Neutrophil (primary cell): ENCODE results near the gene NEGR1.

Source experiments
- H3K27ac ChIP-seq: fragments of 200-600 bp; sonication (generic); 2 replicates; pipeline ENCODE4 v1.5.1; 2016; ENCODE audit warnings: mild to moderate bottlenecking, moderate library complexity
- H3K27me3 ChIP-seq: fragments of 200-600 bp; sonication (generic); 2 replicates; pipeline ENCODE4 v1.6.0; 2016; ENCODE audit warnings: mild to moderate bottlenecking
- H3K36me3 ChIP-seq: fragments of 200-600 bp; sonication (generic); 2 replicates; pipeline ENCODE4 v1.5.1; 2017
- H3K4me1 ChIP-seq, 2 experiments: fragments of 200-600 bp in 1 of 2; sonication (generic) in 1 of 2; 1 replicate in 1 of 2; 2 replicates in 1 of 2; pipeline versions ENCODE4 v1.5.1 to v1.6.1; 2013 to 2016; ENCODE audit warnings: low read depth in 1 of 2, low read length in 1 of 2, mild to moderate bottlenecking in 1 of 2, moderate library complexity in 1 of 2; ENCODE audit not compliant: control insufficient read depth in 1 of 2, insufficient read depth in 1 of 2
- H3K4me3 ChIP-seq, 2 experiments: fragments of 200-600 bp in 1 of 2; sonication (generic) in 1 of 2; 1 replicate in 1 of 2; 2 replicates in 1 of 2; pipeline ENCODE4 v1.5.1; 2013 to 2016; ENCODE audit warnings: low read depth in 1 of 2, low read length in 1 of 2, mild to moderate bottlenecking in 1 of 2, moderate library complexity in 1 of 2
- H3K9me3 ChIP-seq: fragments of 200-600 bp; sonication (generic); 2 replicates; pipeline ENCODE4 v1.5.1; 2016
- CTCF ChIP-seq: fragments of 200-600 bp; sonication (generic); IDR thresholded peaks from 2 replicates; pipeline ENCODE4 v1.5.1; 2016; ENCODE audit warnings: antibody characterized with exemption

The NEGR1 gene

GRCh38 chr1:71521655-71522264 lies 760.6 kb downstream of the NEGR1 start:
- Histone ChIP-seq H3K27me3 (no peaks in the 10 kb centered on the region), H3K4me1 (no peaks in the 10 kb centered on the region), H3K4me3 (no peak overlapping the region), H3K27ac (no peak overlapping the region), H3K9me3 (no peaks in the 10 kb centered on the region), H3K36me3 (no peaks in the 10 kb centered on the region)
- TF ChIP-seq CTCF, result no peak

GRCh38 chr1:71511505-71511904 lies 770.8 kb downstream of the NEGR1 start:
- Histone ChIP-seq H3K27me3 (no peaks in the 10 kb centered on the region), H3K27ac (no peak overlapping the region), H3K4me3 (no peak overlapping the region), H3K36me3 (no peaks in the 10 kb centered on the region), H3K9me3 (no peaks in the 10 kb centered on the region), H3K4me1 (no peaks in the 10 kb centered on the region)
- no peak for TF ChIP-seq CTCF

- Histone ChIP-seq H3K27ac (no peak overlapping the region), H3K4me3 (no peak overlapping the region), H3K9me3 (no peaks in the 10 kb centered on the region), H3K36me3 (no peaks in the 10 kb centered on the region), H3K27me3 (no peaks in the 10 kb centered on the region), H3K4me1 (no peaks in the 10 kb centered on the region)
- no peak for TF ChIP-seq CTCF
Observed at GRCh38 chr1:71510725-71511124, 771.6 kb downstream of the NEGR1 start.

GRCh38 chr1:71509051-71509595 lies 773.2 kb downstream of the NEGR1 start:
- Histone ChIP-seq H3K27ac (no peak overlapping the region), H3K36me3 (no peaks in the 10 kb centered on the region), H3K27me3 (no peaks in the 10 kb centered on the region), H3K4me3 (no peak overlapping the region), H3K9me3 (no peaks in the 10 kb centered on the region), H3K4me1 (no peaks in the 10 kb centered on the region)
- TF ChIP-seq CTCF, result no peak

- Histone ChIP-seq H3K27ac (no peak overlapping the region), H3K4me1 (no peaks in the 10 kb centered on the region), H3K4me3 (no peak overlapping the region), H3K27me3 (no peaks in the 10 kb centered on the region), H3K9me3 (peaks cover 9% of the 10 kb centered on the region), H3K36me3 (no peaks in the 10 kb centered on the region)
- no peak for TF ChIP-seq CTCF
Observed at GRCh38 chr1:71502006-71502405, 780.3 kb downstream of the NEGR1 start.
